OCI-M2 (cell line): Measurements from ENCODE around the gene FCF1.
"Not testable (repeated sequence)": the region's sequence is repeated elsewhere in the genome, so short reads cannot be mapped to it uniquely, and the experiment has no call there.

Experiments used
- DNase-seq: peaks from one replicate; lab custom pipeline; 2025; ENCODE audit not compliant: unreplicated experiment; lab: John Stamatoyannopoulos, UW

The FCF1 gene

GRCh38 chr14:74697976-74698375 is 15.0 kb upstream of the FCF1 start:
- no peak for DNase-seq

- DNase-seq: no peak
These were observed 14.5 kb upstream of the FCF1 start for GRCh38 chr14:74698465-74698864.

- DNase-seq: no peak
These were observed 10.7 kb upstream of the FCF1 start for GRCh38 chr14:74702293-74702692.

GRCh38 chr14:74703043-74703442 is 9.9 kb upstream of the FCF1 start:
- DNase-seq: no peak

GRCh38 chr14:74704656-74705055 is 8.3 kb upstream of the FCF1 start:
- DNase-seq: no peak

GRCh38 chr14:74705613-74706500 is 7.1 kb upstream of the FCF1 start:
- DNase-seq: no peak

- DNase-seq: no peak
These were observed 2.5 kb upstream of the FCF1 start for GRCh38 chr14:74710480-74710879.

GRCh38 chr14:74711651-74712050 is 1.3 kb upstream of the FCF1 start:
- no peak for DNase-seq

- DNase-seq: no peak
These were observed 421 bp downstream of the FCF1 start for GRCh38 chr14:74713395-74713735.

- no peak for DNase-seq
These were observed 7.6 kb downstream of the FCF1 start for GRCh38 chr14:74720526-74720925.

GRCh38 chr14:74723134-74723533 is 10.2 kb downstream of the FCF1 start:
- DNase-seq: no peak

GRCh38 chr14:74732387-74732786 is 19.4 kb downstream of the FCF1 start:
- no peak for DNase-seq

GRCh38 chr14:74733221-74733620 is 20.3 kb downstream of the FCF1 start:
- DNase-seq: no peak

GRCh38 chr14:74735125-74735524 is 22.2 kb downstream of the FCF1 start:
- DNase-seq: no peak

GRCh38 chr14:74737753-74738325 is 24.9 kb downstream of the FCF1 start:
- no peak for DNase-seq

GRCh38 chr14:74739293-74740030 is 26.5 kb downstream of the FCF1 start:
- DNase-seq: no peak

- no peak for DNase-seq
These were observed 34.3 kb downstream of the FCF1 start for GRCh38 chr14:74747237-74747636.

GRCh38 chr14:74754157-74754556 is 41.2 kb downstream of the FCF1 start:
- DNase-seq: no peak

- no peak for DNase-seq
These were observed 42.0 kb downstream of the FCF1 start for GRCh38 chr14:74754899-74755298.

- DNase-seq: no peak
These were observed 43.4 kb downstream of the FCF1 start for GRCh38 chr14:74756326-74756725.

GRCh38 chr14:74758505-74758904 is 45.6 kb downstream of the FCF1 start:
- DNase-seq: not testable (repeated sequence)
